ENCODE measurements around the gene STARD13.

Gene STARD13

GRCh38 chr13:33103457-33103856, 182.1 kb downstream of the STARD13 start:
- no peak overlapping the region for H3K4me3 ChIP-seq
- TF ChIP-seq CTCF (IDR thresholded peaks at IDR 0.05), result no peak
- no peak overlapping the region for H3K27ac ChIP-seq
- no peak for DNase-seq (ENCODE audit: low spot score)

GRCh38 chr13:33101835-33102234, 183.7 kb downstream of the STARD13 start:
- Histone ChIP-seq H3K4me3 (no peak overlapping the region), H3K27ac (no peak overlapping the region)
- TF ChIP-seq CTCF (IDR thresholded peaks at IDR 0.05), result no peak
- DNase-seq (ENCODE audit: low spot score), result no peak

GRCh38 chr13:33100886-33101285, 184.7 kb downstream of the STARD13 start:
- TF ChIP-seq CTCF (IDR thresholded peaks at IDR 0.05), result no peak
- Histone ChIP-seq H3K27ac (no peak overlapping the region), H3K4me3 (no peak overlapping the region)
- DNase-seq (ENCODE audit: low spot score), result no peak

GRCh38 chr13:33099860-33100259, 185.7 kb downstream of the STARD13 start:
- Histone ChIP-seq H3K4me3 (no peak overlapping the region), H3K27ac (no peak overlapping the region)
- no peak for DNase-seq (ENCODE audit: low spot score)
- no peak for TF ChIP-seq CTCF (IDR thresholded peaks at IDR 0.05)

GRCh38 chr13:33096886-33097605, 188.5 kb downstream of the STARD13 start:
- no peak overlapping the region for H3K4me3 ChIP-seq
- no peak overlapping the region for H3K27ac ChIP-seq
- no peak for DNase-seq (ENCODE audit: low spot score)
- TF ChIP-seq CTCF (IDR thresholded peaks at IDR 0.05), result no peak

GRCh38 chr13:33092073-33092987, 193.2 kb downstream of the STARD13 start:
- no peak overlapping the region for H3K4me3 ChIP-seq
- no peak overlapping the region for H3K27ac ChIP-seq
- no peak for TF ChIP-seq CTCF (IDR thresholded peaks at IDR 0.05)
- DNase-seq (ENCODE audit: low spot score), result no peak
